HG02938 (cell line): ENCODE data around the gene WDR1.

Source experiments
- ATAC-seq: cut with Tn5 transposase; IDR thresholded peaks from one replicate; pipeline ENCODE4 v1.9.1; 2021; ENCODE audit warnings: mild to moderate bottlenecking, moderate library complexity; ENCODE audit not compliant: unreplicated experiment

Gene WDR1

GRCh38 chr4:10115271-10115796 lies 1.3 kb downstream of the WDR1 start:
- no peak for ATAC-seq

GRCh38 chr4:10114607-10115006 lies 2.0 kb downstream of the WDR1 start:
- no peak for ATAC-seq

GRCh38 chr4:10114147-10114546 lies 2.5 kb downstream of the WDR1 start:
- ATAC-seq, result no peak

- ATAC-seq, result no peak
Measured at GRCh38 chr4:10113362-10114047, 3.1 kb downstream of the WDR1 start.

GRCh38 chr4:10112658-10113284 lies 3.8 kb downstream of the WDR1 start:
- no peak for ATAC-seq

- ATAC-seq, result no peak
Measured at GRCh38 chr4:10111067-10111801, 5.4 kb downstream of the WDR1 start.

- no peak for ATAC-seq
Measured at GRCh38 chr4:10109995-10110670, 6.5 kb downstream of the WDR1 start.

GRCh38 chr4:10108818-10109783 lies 7.5 kb downstream of the WDR1 start:
- no peak for ATAC-seq

GRCh38 chr4:10108391-10108790 lies 8.2 kb downstream of the WDR1 start:
- ATAC-seq, result no peak

- no peak for ATAC-seq
Measured at GRCh38 chr4:10107111-10108091, 9.2 kb downstream of the WDR1 start.

- ATAC-seq, result no peak
Measured at GRCh38 chr4:10106421-10107039, 10.1 kb downstream of the WDR1 start.

- ATAC-seq, result no peak
Measured at GRCh38 chr4:10105920-10106319, 10.7 kb downstream of the WDR1 start.

GRCh38 chr4:10105421-10105820 lies 11.2 kb downstream of the WDR1 start:
- ATAC-seq, result no peak

- no peak for ATAC-seq
Measured at GRCh38 chr4:10104991-10105276, 11.7 kb downstream of the WDR1 start.

- no peak for ATAC-seq
Measured at GRCh38 chr4:10104211-10104990, 12.2 kb downstream of the WDR1 start.

- no peak for ATAC-seq
Measured at GRCh38 chr4:10102474-10103332, 13.9 kb downstream of the WDR1 start.
